ENCODE data around the gene ITGB2. TPM values are rescaled to one million over a fixed set of nuclear protein-coding genes. Genes with fewer than 3 reads are reported as not detected.
A peak's percentile ranks its signal among the peaks of the same experiment; 100 is the strongest.

Gene ITGB2
- total RNA-seq, 1 experiment from 2014 or later: 6.0 TPM

GRCh38 chr21:44933918-44934260 lies 13.2 kb upstream of the ITGB2 start:
- BruUV-seq (replicated peaks): no TSS peak
- DNase-seq: no peak
- ChIA-PET POLR2A (ENCODE audit: unreplicated experiment) (no interaction called here), CTCF (no interaction called here)
- no peak overlapping the region for H3K4me3 ChIP-seq
- H3K27me3 ChIP-seq (ENCODE audit: insufficient read depth, low read depth): no peaks in the 10 kb centered on the region
- no peak for TF ChIP-seq EZH2 (IDR thresholded peaks at IDR 0.05; ENCODE audit: low read depth)
- TF ChIP-seq CTCF (conservative IDR thresholded peaks at IDR 0.05): no peak
- H3K36me3 ChIP-seq (ENCODE audit: low read depth): no peaks in the 10 kb centered on the region
- H2AFZ ChIP-seq: no peak overlapping the region
- H3F3A ChIP-seq (ENCODE audit: insufficient read depth, low read depth): peaks cover 6% of the 10 kb centered on the region; the same call in 1 of the 2 replicates
- no peaks in the 10 kb centered on the region; the same call in 1 of the 2 replicates for H4K20me1 ChIP-seq (ENCODE audit: insufficient read depth)
- H3K4me1 ChIP-seq (replicated peaks; ENCODE audit: insufficient read depth): peaks cover 31% of the 10 kb centered on the region
- no peaks in the 10 kb centered on the region for H3K9me3 ChIP-seq (ENCODE audit: insufficient read depth, low read depth)
- H3K9me2 ChIP-seq (ENCODE audit: insufficient read depth): no peaks in the 10 kb centered on the region
- no peak overlapping the region for H3K4me2 ChIP-seq
- 0 out of 2 replicates have a peak, but pooled peaks cover 2% of the 10 kb centered on the region for H3K79me2 ChIP-seq (ENCODE audit: low read depth)
- intact Hi-C loops (cut with micrococcal nuclease; ENCODE audit: unreplicated experiment): loop anchor here (10.0 kb wide), 1 partner anchor 419 kb away; no protein-coding TSS in a partner anchor
- H3K27ac ChIP-seq: no peak overlapping the region

- no peaks in the 10 kb centered on the region for H3K9me3 ChIP-seq (ENCODE audit: insufficient read depth, low read depth)
- no peaks in the 10 kb centered on the region for H3K27me3 ChIP-seq (ENCODE audit: insufficient read depth, low read depth)
- no peak overlapping the region for H2AFZ ChIP-seq
- H3F3A ChIP-seq (ENCODE audit: insufficient read depth, low read depth): peaks cover 6% of the 10 kb centered on the region; the same call in 1 of the 2 replicates
- intact Hi-C loops (cut with micrococcal nuclease; ENCODE audit: unreplicated experiment): loop anchor here (10.0 kb wide), 1 partner anchor 419 kb away; no protein-coding TSS in a partner anchor
- no peak for DNase-seq
- no TSS peak for BruUV-seq (replicated peaks)
- ChIA-PET POLR2A (ENCODE audit: unreplicated experiment) (no interaction called here), CTCF (no interaction called here)
- no peaks in the 10 kb centered on the region for H3K9me2 ChIP-seq (ENCODE audit: insufficient read depth)
- H3K4me1 ChIP-seq (replicated peaks; ENCODE audit: insufficient read depth): peaks cover 31% of the 10 kb centered on the region
- H4K20me1 ChIP-seq (ENCODE audit: insufficient read depth): no peaks in the 10 kb centered on the region; the same call in 1 of the 2 replicates
- H3K36me3 ChIP-seq (ENCODE audit: low read depth): no peaks in the 10 kb centered on the region
- no peak for TF ChIP-seq EZH2 (IDR thresholded peaks at IDR 0.05; ENCODE audit: low read depth)
- no peak for TF ChIP-seq CTCF (conservative IDR thresholded peaks at IDR 0.05)
- H3K4me3 ChIP-seq: peak overlapping the region; percentile 54; the same call in 1 of the 2 replicates
- H3K4me2 ChIP-seq: peak overlapping the region; percentile 86
- H3K79me2 ChIP-seq (ENCODE audit: low read depth): no peaks in the 10 kb centered on the region
- no peak overlapping the region for H3K27ac ChIP-seq
These were observed 12.7 kb upstream of the ITGB2 start for GRCh38 chr21:44933199-44933917.

GRCh38 chr21:44932408-44933181 lies 11.9 kb upstream of the ITGB2 start:
- Histone ChIP-seq H3K4me3 (peak overlapping the region; percentile 54; the same call in 1 of the 2 replicates), H3K9me2 (ENCODE audit: insufficient read depth) (no peaks in the 10 kb centered on the region), H3K4me2 (peak overlapping the region; percentile 86), H4K20me1 (ENCODE audit: insufficient read depth) (no peaks in the 10 kb centered on the region; the same call in 1 of the 2 replicates), H2AFZ (no peak overlapping the region), H3K36me3 (ENCODE audit: low read depth) (no peaks in the 10 kb centered on the region), H3F3A (ENCODE audit: insufficient read depth, low read depth) (peaks cover 9% of the 10 kb centered on the region; the same call in 1 of the 2 replicates), H3K27me3 (ENCODE audit: insufficient read depth, low read depth) (no peaks in the 10 kb centered on the region), H3K9me3 (ENCODE audit: insufficient read depth, low read depth) (no peaks in the 10 kb centered on the region), H3K79me2 (ENCODE audit: low read depth) (no peaks in the 10 kb centered on the region), H3K27ac (no peak overlapping the region), H3K4me1 (replicated peaks; ENCODE audit: insufficient read depth) (peaks cover 33% of the 10 kb centered on the region)
- no peak for TF ChIP-seq EZH2 (IDR thresholded peaks at IDR 0.05; ENCODE audit: low read depth)
- peak; percentile 41; the same call in 1 of the 2 replicates for TF ChIP-seq CTCF (conservative IDR thresholded peaks at IDR 0.05)
- intact Hi-C loops (cut with micrococcal nuclease; ENCODE audit: unreplicated experiment): loop anchor here (10.0 kb wide), 1 partner anchor 418 kb away; no protein-coding TSS in a partner anchor
- ChIA-PET CTCF (interaction anchor here (0.6 to 1.0 kb wide), 8 partner anchors 21 to 586 kb away, joined by 3 to 32 read pairs (median 8); partner anchors contain the start of gene KRTAP10-12), POLR2A (ENCODE audit: unreplicated experiment) (interaction anchor here (0.6 kb wide), 2 partner anchors 131 to 151 kb away, joined by 3 to 4 read pairs; no protein-coding TSS in a partner anchor)
- peak in 1 of 2 experiments; percentile 46 for DNase-seq
- BruUV-seq (replicated peaks): no TSS peak
